ENCODE data around the gene CITED1.

GRCh38 chrX:72340041-72340440 is 34.3 kb upstream of the CITED1 start:
- TF ChIP-seq ZNF384 (IDR thresholded peaks at IDR 0.05), result no peak
- TF ChIP-seq ARNT (IDR thresholded peaks at IDR 0.05), result no peak
- no peak for TF ChIP-seq CTBP1 (IDR thresholded peaks at IDR 0.05; ENCODE audit: borderline replicate concordance)
- TF ChIP-seq BHLHE40 (IDR thresholded peaks at IDR 0.05; ENCODE audit: borderline replicate concordance), result no peak
